Stomach (tissue), 4 donors: ENCODE data around the gene BZW1.

ENCODE experiments used
- EP300 ChIP-seq: sonication (generic); formaldehyde crosslinking; IDR thresholded peaks from one replicate; pipeline ENCODE4 v1.6.1; 2017; ENCODE audit warnings: antibody characterized with exemption
- POLR2A ChIP-seq, 4 donors: fragments of 450-650 bp; IDR thresholded peaks; one replicate each; pipeline ENCODE4 v1.6.1; 2016; ENCODE audit warnings: antibody characterized with exemption in 4 of 4, control low read depth in 2 of 4, mild to moderate bottlenecking in 1 of 4, moderate library complexity in 1 of 4
- POLR2AphosphoS5 ChIP-seq, 3 donors: sonication (generic); formaldehyde crosslinking; IDR thresholded peaks; one replicate each; pipeline ENCODE4 v1.6.1; 2016; ENCODE audit warnings: antibody characterized with exemption in 3 of 3
- TF ChIP-seq, protein P1 (sequence below), 7 experiments: fragments of 450-650 bp in 4 of 7; fragments of 200-600 bp in 3 of 7; sonication (generic) in 3 of 7; IDR thresholded peaks; one replicate each; pipeline ENCODE4 v1.5.1; 2016 to 2019; ENCODE audit warnings: antibody characterized with exemption in 7 of 7, control low read depth in 2 of 7, mild to moderate bottlenecking in 1 of 7

DNA sequence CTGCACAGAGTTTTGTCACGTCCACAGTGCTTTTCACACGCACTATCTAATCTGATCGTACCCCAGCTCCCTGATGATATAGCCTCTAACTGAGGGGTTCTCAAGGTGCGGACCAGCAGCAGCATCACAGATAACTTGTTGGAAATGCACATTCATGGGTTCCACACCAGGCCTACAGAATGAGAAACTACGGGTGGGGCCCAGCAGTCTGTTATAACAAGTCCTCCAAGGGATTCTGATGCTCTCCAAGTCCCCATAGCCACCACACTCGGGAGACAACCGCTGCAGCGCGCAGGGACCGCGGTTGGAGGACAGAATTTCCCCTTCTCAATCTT, 745 bp upstream of the BZW1 start:
- TF ChIP-seq EP300 (no peak), POLR2A (IDR thresholded peaks at IDR 0.05) (no peak), POLR2AphosphoS5 (IDR thresholded peaks at IDR 0.05) (no peak)
- TF ChIP-seq, protein P1, sequence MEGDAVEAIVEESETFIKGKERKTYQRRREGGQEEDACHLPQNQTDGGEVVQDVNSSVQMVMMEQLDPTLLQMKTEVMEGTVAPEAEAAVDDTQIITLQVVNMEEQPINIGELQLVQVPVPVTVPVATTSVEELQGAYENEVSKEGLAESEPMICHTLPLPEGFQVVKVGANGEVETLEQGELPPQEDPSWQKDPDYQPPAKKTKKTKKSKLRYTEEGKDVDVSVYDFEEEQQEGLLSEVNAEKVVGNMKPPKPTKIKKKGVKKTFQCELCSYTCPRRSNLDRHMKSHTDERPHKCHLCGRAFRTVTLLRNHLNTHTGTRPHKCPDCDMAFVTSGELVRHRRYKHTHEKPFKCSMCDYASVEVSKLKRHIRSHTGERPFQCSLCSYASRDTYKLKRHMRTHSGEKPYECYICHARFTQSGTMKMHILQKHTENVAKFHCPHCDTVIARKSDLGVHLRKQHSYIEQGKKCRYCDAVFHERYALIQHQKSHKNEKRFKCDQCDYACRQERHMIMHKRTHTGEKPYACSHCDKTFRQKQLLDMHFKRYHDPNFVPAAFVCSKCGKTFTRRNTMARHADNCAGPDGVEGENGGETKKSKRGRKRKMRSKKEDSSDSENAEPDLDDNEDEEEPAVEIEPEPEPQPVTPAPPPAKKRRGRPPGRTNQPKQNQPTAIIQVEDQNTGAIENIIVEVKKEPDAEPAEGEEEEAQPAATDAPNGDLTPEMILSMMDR (IDR thresholded peaks at IDR 0.05) = no peak
